CD4-positive, alpha-beta T cell treated with Interleukin-17A for 1 hour (primary cell): ENCODE measurements around the gene CDC14A.

Experiments used
- DNase-seq: peaks from one replicate; pipeline ENCODE4 v3.0.0-alpha.2; 2020

Gene CDC14A

DNA sequence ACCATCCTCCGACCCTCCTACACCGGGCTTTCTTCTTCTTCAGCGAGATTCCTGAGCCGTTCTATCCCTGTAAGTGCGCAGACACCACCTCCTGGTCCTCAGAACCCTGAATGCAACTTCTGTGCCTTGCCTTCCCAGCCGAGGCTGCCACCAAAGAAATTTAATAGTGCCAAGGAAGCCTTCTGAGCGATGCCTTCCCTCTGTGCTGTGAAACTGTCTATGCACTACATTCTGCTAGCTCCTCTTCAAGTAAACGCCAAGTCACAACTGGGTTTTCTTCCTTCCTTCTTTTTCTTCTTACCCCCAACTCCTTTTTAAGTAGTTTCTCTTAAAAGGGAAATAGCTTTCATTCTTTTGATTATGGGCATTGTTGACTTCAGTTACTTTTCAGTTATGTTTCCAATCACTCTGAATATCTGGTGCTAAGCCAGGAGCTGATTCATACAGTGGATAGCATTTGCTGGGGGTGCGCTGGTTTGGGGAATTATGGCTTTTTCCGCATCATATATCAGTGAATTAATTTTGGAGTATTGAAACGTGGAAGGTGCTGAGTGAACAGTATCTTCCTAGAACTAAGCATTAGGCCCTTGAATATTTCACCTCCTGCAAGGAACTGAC is 147.0 kb downstream of the CDC14A start:
- no peak for DNase-seq

DNA sequence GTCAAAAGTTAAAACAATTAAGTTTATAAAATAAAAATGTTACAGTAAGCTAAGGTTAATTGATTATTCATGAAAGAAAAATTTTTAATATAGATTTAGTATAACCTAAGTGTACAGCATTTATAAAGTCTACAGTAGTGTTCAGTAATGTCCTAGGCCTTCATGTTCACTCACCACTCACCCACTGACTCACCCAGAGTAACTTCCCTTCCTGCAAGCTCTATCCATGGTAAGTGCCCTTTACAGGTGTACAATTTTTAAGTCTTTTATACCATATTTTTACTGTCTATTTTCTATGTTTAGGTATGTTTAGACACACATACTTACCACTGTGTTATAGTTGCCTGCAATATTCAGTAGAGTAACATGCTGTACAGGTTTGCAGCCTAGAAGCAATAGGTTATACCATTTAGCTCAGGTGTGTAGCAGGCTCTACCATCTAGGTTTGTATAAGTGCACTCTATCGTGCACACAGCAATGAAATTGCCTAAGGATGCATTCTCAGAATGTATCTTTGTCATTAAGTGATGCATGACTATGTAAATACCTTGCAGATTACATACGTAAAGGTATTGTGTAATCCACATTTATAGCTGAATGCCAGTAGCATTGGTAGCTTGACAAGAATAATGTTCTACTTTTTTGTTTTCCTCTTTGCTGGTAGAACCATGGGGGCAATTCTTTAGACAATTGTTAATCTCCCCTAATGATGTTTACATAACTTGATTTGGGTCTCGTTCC is 149.9 kb downstream of the CDC14A start:
- no peak for DNase-seq

DNA sequence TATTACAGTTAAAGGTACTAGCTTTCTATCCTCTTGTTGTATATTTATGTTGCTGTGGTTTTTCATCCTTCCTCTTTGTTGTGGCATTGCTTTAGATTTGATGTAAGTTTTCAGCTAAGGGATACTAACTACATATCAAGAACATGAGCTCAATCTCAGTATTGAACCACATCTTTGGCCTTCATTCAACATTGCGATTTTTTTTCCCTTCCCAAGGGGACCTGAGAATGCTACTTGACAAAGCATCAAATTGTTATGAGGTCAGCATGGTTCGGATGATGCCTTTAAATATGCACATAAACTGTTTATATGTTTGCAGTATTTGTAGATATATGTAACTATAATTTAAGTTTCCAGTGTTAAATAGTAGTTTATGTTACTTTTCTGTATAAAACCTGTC is 153.9 kb downstream of the CDC14A start:
- no peak for DNase-seq

DNA sequence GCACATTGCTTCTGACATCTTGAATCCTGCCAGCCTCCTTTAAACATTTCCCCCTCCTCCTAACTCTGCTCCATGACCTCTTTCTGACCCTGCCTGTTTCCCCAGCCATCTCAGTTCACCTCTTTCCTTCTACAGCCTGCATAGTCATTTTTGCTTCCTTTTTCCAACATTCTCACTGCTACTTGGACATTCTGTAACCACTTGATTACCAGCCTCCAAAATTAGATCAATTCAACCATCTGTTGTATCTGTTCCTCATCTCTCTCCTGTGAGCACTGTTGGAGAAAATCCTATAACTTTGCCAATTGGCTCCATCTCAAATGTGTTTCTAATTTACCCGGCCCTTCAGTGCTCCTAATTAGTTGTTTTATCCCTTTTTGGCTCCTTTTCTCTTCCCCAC is 158.1 kb downstream of the CDC14A start:
- no peak for DNase-seq

DNA sequence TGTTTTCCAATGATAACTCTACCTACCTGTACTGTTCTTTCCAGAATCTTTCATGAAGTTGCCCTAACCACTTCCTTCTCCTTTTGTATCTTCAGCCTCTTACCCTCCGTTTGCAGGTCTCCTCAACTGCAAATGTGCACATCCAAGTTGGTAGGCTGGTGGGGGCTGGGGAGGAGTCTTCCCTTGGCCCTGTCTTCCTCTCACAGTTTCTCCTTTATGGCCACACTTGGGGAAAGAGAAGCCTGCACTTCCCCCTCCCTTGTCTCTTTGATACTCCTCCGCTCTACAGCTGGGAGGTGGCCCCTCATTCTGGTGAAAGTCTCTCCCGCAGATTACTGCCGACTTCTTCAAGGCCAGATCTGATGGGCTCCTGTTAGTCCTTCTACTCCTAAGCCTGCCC is 158.8 kb downstream of the CDC14A start:
- no peak for DNase-seq

DNA sequence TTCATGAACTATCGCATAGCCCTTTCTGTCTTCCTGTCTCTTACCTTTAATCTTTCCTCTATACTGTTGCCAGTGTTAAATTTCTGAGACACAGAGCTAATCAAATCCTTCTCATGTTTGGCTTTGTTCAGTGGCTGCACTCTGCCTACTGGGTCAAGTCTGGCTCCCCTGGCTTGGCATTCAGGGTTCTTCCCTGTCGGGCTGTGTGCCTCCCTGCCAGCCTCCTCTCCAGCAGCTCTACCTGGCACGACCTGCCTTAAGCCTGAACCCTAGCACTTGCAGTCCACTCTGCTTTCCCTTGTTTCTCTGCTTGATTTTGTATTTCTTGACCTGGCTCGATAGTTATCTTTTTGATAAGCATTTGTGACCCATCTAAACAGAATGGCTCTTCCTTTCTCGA is 159.5 kb downstream of the CDC14A start:
- no peak for DNase-seq

DNA sequence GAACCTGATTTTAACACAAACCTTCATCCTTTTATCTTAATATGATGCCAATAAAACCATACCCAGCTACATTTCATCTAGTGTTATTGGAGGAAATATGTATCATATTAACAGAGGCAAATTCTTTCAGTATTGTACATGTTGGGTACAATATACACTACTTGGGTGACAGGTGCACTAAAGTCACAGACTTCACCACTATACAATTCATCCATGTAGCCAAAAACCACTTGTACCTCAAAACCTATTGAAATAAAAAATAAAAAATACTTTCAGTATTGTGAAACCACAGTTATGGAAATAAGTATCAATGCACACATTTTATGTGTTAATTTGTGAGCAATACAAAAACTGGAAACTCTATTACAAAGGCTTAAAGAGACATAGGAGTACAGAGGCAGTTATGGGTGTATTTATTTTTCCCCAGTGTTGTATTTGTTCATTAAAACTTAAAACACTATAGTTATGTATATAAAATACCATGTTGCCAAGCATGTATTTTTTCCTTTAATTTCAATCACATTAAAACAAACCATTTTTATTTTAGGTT is 160.6 kb downstream of the CDC14A start:
- DNase-seq, result no peak

DNA sequence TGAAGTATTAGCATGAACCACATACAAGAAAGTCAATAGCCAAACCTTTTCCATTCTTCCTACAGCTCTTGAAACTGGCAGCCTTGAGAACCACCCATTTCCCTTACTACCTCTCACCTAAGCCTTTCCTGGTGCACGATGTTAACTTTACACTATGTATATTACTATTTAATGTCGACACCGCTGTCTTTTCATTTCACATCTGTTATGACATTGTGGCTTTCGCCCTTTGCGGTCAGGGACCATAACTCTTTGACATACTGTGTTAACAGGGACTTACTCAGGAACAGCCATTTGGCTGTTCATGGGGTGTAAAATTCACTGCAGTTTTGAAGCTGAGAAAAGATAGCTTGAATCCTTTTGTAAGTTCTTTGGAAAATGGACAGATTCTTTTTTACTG is 164.6 kb downstream of the CDC14A start:
- no peak for DNase-seq

DNA sequence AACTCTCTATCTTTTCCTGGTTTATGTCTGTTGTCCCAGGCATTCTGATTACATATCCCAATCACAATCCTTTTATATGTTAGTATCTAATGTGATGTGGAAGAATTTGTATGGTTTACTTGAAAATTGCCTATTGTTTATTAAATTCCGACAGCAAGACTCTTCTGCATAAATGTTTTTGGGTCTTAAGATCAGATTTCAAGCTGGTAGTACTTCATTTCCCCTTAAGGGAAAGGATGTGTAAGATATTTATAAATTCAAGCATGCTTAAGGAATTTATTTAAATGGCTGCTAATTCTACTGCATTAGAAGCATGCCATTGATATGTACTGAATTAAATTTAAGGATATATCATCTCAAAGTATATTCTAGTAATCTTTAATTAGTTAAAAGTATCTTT is 165.2 kb downstream of the CDC14A start:
- no peak for DNase-seq

DNA sequence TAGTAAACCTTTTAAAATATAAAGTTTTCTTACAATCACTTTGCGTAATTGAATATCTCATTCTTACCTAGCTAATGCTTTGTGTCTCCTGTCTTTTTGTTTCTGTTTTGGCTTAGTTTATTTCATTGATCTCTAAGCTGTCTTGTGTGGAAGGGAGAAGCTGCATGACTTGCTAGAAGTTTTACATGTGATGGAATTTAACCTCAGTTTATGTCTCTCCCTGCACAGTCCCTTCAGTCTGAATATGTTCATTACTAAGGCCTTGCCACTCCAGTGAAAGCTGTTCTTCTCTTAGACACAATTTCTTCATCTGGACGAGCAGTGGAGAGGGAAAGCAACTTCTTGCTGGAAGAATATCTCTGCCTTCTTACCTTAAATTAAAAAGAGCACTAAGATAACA is 165.7 kb downstream of the CDC14A start:
- DNase-seq, result no peak

DNA sequence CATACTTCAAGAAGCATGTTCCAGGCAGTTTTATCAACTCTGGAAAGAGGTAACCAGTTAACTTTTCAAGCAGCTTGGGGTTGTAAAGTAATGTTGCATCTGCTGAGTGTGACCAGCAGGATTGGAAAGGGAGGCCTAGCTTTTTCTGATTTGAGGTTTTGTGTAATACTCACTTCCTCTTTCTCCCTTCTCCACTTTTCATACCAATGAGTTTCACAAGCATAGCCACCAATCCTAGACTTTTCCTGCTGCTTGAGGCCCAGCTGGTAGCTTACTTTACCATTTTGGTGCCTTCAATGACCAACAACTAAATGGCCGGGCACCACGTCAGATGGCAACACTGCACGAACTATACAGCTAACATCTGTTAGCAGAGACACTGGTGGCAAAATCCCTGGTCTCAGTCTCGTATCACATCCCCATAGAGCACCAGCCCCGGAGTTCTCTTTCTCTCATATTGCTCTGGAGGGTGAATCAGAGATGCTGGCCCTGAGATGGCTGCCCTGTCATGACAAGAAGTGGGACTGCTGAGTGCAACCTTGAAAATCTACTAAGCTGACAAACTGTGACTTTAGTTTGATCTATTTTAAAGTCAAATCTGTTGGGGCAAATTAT is 170.8 kb downstream of the CDC14A start:
- DNase-seq, result no peak

DNA sequence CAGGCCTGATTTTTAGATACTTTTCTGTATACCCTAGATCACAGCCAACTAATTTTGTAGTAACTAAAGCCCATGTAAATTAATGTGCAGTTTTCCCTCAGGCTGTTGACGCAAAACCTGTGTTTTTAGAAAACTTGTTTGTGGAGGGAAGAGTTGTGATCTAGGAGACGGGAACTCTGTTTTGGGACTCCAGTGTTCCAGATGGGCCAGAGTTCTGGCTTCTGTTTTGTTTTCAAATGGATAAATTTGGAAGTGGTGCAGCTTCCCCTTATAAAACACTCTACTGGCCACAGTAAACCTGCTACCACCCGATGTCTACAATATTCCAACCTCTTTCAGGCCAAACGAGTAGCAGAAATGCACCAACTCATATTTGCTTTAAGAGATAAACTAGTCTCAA is 172.0 kb downstream of the CDC14A start:
- no peak for DNase-seq

DNA sequence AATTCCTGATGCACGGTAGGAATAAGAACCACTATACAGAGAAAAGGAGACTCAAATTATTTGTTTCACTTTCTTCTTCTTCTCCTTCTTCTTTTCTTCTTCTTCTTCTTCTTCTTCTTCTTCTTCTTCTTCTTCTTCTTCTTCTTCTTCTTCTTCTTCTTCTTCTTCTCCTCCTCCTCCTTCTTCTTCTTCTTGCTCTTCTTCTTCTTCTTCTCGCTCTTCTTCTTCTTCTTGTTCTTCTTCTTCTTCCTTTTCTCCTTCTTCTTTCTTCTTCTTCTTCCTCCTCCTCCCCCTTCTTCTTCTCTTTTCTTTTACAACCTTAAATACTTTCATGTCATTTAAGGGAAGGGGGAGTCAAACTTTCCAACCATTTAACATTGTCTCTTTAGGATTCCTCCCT is 174.6 kb downstream of the CDC14A start:
- DNase-seq, result no peak

DNA sequence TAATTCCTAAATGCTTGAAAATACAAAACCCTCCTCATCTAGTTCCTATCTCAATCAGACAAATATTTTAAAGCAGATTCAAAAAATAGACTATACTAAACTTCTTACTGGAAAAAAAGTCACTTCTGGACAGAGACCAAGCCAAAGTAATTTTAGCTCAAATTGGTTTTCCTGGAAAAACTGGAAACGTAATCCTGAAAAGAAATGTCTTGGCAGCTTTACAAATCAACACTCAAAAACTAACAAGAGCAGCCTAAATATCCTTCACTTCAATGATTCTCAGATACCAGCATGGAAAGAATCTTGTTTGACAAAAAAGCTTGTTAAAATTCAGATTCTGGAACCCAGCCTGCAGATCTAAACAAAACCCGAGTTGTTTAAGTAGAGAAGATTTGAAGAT is 176.6 kb downstream of the CDC14A start:
- DNase-seq, result no peak

DNA sequence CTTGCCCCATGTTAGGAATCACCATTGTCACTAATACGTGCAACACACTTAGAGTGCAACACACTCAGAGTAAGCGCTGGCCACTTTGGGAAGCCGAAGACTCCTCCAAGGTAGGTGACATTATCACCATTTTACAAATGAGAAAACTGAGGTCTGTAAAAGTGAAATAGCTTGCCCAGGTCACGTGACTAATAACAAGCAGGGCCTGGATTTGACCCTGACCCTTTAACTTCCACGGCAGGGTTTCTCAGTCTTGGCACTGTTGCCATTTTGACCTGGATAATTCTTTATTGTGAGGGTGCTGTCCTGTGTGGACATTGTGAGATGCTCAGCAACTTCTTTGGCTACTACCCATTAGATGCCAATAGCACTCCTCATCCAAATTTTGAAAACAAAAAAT is 177.8 kb downstream of the CDC14A start:
- no peak for DNase-seq

DNA sequence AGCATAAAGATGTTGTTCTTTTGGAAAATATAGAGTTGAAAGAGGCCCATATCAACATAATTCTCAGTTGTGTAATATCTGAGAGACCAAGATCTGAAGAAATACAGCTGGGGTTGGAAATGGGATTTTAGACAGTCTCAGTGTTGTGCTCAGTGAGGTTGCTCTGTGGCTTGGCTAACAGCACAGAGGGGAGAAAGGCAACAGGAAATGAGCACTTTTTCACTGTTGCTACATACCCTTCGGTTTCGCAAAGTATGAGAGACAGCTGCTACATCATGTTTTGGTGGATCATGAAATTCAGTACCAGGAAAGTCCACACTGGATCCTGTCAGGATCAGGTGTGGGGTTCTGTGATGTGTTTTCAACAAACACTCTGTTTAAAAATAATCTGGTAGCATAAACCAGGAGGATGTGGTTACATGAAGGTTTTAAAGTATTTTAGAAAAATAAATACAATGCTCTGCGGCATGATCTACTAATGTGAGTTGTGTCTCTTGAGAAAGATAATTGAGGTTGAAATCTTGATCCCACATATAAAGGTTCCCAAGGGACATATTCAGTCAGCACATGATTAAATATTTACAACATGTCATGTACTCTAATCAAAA is 178.7 kb downstream of the CDC14A start:
- peak; percentile 41 for DNase-seq

DNA sequence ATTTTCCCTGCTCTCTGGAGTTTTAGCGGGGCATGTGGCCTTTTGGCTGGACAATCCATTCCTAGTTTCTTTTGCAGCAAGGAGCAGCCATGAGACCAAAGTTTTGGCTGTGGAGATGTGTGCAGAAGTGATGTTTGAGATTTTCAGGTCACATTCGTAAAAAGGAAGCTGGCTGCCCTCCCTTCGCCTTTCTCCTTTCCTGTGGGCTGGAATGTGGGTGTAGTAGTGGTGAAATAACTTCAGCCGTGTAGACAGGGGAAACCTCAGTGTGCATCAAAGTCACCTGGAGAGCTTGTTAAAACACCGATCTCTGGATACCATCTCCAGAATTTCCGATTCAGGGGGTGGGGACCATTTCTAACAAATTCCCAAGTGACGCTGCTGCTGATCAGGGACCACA is 180.3 kb downstream of the CDC14A start:
- DNase-seq, result no peak

DNA sequence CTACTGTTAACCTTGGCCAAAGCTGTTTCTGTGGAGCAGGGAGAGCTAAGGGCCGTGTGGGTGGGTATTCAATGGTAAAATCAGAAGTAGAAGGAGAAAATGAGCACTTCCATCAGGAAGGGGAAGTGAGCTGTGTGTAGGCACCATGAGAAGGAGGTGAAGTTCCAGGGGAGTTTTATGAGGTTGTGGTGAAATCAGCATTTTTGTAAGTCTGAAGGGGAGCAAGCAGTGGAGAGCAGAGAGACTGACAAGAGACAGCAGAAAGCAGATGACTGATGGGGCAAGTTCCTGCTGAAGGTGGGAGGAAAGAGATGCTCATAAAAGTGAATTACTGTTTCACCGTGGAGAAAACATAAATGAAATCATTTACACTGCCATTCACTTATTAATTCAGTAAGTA is 183.0 kb downstream of the CDC14A start:
- no peak for DNase-seq

DNA sequence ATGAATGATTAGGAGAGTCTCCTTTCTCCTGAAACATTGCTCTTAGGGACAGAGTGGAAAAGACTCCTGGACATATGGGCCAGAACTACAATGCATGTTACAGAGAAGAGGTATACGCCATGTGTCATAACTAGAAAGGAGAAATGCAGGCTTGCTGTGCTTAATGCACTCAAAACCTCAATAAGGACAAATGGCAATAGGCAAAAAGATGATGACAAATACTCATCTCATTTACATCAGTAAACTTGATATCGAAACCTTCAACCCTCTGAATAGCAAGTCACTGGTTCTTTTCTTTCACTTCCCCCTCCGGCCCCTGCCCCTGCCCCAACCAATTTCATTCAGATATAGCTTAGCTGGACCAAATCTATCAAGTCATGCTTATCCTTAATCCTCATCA is 183.7 kb downstream of the CDC14A start:
- DNase-seq, result no peak

DNA sequence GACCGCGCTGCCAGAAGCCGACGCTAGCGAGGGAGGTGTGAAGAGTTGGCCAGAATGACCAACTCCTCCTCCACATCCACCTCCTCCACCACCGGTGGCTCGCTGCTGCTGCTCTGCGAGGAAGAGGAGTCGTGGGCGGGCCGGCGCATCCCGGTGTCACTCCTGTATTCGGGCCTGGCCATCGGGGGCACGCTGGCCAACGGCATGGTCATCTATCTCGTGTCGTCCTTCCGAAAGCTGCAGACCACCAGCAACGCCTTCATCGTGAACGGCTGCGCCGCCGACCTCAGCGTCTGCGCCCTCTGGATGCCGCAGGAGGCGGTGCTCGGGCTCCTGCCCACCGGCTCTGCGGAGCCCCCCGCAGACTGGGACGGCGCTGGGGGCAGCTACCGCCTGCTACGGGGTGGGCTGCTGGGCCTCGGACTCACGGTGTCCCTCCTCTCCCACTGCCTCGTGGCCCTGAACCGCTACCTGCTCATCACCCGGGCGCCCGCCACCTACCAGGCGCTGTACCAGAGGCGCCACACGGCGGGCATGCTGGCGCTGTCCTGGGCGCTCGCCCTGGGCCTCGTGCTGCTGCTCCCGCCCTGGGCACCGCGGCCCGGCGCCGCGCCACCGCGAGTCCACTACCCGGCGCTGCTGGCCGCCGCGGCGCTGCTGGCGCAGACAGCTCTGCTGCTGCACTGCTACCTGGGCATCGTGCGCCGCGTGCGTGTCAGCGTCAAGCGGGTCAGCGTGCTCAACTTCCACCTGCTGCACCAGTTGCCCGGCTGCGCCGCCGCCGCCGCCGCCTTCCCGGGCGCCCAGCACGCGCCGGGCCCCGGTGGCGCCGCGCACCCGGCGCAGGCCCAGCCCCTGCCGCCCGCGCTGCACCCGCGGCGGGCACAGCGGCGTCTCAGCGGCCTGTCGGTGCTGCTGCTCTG is 186.9 kb downstream of the CDC14A start:
- no peak for DNase-seq

DNA sequence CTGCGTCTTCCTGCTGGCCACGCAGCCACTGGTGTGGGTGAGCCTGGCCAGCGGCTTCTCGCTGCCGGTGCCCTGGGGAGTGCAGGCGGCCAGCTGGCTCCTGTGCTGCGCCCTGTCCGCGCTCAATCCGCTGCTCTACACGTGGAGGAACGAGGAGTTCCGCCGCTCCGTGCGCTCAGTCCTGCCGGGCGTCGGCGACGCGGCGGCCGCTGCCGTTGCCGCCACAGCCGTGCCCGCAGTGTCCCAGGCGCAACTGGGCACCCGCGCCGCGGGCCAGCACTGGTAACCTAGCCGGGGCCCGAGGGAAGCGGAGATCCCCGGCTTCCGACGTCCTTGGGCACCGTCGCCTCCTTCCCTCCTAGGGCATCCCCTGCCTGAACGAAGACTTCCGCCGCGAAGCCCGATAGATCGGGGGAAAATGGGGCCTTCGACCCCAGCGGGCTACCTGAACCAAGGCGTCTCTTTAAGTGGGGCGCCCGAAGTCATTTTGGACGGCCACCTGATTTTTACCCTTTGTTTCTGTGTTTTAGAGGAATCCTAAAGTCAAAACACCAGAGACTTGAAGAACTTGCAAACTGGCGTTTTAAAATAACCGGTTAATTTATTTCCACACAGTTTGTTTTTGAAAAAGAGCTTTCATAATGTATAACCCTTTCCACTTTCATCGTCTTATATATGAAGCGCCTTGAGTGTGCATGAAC is 187.7 kb downstream of the CDC14A start:
- no peak for DNase-seq

DNA sequence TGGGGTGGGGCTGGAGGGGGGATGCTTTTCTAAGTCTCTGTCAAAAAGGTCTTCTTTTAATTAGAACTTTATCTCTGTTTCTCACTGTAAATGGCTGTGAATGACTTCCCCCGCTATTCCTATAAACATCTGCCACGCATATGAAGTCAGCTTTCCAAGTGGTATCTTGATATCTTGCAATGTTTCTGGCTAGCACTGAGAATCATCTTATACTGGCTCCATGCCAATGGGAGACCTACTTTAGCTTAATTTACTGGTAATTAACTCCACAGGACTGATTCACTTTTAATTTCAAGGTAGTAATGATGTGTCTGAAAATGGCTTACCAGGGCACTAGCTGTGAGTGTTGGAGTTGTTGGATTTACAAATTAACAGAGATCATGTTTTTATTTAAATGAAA is 190.0 kb downstream of the CDC14A start:
- DNase-seq, result no peak
